ENCODE results near the gene DHRS11. TPM values are rescaled to one million over a fixed set of nuclear protein-coding genes. Genes with fewer than 3 reads are reported as not detected.
"Not testable (repeated sequence)": the region's sequence is repeated elsewhere in the genome, so short reads cannot be mapped to it uniquely, and the experiment has no call there.

Gene DHRS11
- total RNA-seq, 1 donor from 2014 or later: 4.8 TPM

DNA sequence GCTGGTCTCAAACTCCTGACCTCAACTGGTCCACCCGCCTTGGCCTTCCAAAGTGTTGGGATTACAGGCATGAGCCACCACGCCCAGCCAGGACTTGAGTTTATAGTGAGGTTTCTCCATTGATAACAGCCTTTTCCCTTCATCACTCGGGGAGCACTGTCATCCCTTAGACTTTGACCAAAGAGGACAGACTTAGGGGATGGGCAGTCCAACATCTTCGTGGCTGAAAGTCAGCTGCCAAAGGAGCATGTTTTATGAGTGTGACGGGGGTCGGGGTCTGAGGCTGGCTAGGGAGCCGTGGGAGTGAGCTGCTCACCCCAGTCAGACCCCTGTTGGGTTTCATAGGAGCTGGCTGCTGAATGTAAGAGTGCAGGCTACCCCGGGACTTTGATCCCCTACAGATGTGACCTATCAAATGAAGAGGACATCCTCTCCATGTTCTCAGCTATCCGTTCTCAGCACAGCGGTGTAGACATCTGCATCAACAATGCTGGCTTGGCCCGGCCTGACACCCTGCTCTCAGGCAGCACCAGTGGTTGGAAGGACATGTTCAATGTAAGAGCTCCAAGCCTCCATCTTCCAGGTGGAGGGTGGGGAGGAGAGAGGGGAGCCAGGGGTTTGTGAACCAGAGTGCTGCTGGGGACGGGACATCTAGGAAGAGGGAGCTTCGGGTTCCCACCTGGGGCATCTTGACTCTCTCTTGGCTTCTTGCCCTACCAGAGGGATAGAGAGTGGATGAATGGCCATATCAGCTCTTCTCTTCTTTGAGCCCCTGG lies 3.1 kb downstream of the DHRS11 start:
- no peak for DNase-seq

DNA sequence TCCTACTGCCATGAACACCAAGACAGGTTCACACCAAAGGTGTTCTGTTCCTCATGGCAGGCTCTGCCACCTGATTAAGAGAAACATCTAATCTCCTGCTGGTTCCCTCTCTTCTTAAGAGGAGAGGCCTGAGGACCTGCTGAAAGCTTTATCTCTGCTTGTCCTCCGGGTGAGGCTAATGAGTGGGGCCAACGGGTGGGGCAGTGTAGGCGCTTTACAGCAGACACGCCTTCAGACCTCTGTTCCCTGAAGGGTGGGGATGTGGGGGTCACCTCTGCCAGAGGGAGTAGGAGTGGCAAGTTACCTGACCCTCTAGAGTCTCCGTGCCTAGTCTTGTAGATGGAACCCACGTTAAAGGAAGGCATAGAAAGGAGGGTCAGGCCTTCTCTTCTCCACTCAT lies 5.5 kb downstream of the DHRS11 start:
- no peak for DNase-seq

DNA sequence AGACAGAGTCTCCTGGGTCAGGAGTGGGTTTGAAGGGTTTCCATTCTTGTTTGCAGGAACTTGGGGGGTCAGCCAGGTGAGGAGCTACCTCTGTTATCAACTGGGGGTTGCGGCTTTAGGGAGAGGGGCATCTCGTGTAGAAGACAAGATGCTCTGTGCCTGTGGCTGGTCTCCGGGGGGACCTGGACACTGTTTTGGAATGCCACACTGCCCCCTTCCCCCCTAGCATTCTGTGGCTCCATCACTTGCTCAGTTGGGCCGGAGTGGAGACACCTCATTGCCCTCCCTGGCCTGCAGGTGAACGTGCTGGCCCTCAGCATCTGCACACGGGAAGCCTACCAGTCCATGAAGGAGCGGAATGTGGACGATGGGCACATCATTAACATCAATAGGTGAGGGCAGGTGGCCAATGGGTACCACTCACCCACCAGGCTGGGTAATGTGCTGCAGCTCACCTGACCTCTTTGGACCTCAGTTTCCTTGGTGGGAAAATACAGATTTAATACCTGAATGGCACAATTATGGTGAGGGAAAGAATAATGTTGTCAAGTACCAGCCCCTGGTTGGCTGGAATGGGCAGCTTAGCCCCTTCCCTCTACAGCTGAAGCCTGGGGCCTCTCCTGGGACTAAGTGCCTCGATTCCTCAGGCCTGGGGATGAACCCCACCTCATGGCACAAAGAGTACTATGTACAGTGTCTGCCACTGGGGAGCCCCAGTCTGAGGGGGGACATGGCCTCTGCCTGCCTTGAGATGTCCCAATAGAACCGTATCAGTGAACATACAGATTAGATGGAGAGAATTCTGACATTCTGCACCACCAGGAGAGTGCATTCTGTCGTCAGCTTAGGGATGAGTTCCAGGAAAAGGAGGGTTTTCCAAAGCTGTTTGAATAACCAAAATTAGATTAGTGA lies 6.4 kb downstream of the DHRS11 start:
- no peak for DNase-seq

DNA sequence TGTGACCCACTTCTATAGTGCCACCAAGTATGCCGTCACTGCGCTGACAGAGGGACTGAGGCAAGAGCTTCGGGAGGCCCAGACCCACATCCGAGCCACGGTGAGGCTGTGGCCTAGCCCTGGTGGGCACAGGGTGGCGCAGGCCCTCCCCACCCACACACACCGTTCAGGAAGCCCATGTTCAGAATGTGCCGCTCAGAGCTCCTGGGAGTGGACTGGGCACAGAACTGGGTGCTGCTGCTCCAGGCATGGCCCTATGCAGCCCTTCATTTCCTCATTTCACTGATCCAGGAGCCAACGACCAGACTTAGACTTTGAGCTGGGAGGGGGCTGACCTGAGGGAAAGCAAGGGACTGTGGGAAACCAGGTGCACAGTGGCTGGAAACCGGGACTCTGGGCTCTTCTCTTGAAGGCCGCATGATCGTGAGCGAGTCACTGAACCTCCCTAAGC lies 7.3 kb downstream of the DHRS11 start:
- DNase-seq: no peak

DNA sequence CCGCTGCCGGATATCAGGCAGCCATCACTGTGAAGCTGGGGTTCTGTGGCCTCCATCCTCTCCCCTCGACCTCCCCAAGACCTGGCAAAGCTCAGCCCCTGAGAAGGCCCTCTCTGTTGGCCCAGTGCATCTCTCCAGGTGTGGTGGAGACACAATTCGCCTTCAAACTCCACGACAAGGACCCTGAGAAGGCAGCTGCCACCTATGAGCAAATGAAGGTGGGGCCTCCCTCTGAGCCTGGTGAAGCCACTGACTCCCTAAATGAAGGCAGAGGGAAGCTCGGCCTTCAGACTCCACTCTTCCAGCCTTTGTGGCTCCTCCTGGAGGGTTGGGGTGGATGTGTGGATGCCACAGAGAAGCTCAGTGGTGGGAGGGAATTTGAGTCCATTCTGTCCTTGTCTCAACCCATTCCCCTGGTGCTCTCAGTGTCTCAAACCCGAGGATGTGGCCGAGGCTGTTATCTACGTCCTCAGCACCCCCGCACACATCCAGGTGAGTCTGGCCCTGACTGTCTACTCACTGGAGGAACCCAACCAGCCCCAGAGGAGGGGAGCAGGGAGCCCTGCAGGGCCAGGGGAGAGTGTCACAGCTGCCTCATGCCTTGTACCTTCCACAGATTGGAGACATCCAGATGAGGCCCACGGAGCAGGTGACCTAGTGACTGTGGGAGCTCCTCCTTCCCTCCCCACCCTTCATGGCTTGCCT lies 8.0 kb downstream of the DHRS11 start:
- DNase-seq: no peak

DNA sequence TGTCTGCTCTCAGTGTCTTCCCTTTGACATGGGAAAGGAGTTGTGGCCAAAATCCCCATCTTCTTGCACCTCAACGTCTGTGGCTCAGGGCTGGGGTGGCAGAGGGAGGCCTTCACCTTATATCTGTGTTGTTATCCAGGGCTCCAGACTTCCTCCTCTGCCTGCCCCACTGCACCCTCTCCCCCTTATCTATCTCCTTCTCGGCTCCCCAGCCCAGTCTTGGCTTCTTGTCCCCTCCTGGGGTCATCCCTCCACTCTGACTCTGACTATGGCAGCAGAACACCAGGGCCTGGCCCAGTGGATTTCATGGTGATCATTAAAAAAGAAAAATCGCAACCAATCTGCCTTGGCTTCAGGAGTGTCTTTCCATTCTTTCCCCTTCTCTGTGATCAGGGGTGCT lies 8.8 kb downstream of the DHRS11 start:
- DNase-seq: no peak

DNA sequence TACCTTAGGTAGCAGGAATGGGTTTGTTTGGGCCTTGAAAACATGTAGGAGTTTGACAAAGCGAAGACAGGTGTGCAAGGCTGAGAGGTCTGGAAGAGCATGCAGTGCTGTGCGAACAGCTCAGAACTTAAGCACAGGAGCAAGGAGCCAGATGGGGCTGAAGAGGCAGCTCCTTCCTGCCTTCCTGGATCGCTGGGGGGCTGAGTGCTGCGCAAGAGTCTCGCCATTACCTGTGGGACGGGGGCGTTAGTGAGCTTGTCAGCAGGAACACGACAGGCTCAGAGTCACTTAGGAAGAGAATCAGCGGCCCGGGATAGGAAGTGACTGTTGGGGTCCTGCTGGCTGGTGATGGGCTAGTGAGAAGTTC lies 9.2 kb downstream of the DHRS11 start:
- no peak for DNase-seq

DNA sequence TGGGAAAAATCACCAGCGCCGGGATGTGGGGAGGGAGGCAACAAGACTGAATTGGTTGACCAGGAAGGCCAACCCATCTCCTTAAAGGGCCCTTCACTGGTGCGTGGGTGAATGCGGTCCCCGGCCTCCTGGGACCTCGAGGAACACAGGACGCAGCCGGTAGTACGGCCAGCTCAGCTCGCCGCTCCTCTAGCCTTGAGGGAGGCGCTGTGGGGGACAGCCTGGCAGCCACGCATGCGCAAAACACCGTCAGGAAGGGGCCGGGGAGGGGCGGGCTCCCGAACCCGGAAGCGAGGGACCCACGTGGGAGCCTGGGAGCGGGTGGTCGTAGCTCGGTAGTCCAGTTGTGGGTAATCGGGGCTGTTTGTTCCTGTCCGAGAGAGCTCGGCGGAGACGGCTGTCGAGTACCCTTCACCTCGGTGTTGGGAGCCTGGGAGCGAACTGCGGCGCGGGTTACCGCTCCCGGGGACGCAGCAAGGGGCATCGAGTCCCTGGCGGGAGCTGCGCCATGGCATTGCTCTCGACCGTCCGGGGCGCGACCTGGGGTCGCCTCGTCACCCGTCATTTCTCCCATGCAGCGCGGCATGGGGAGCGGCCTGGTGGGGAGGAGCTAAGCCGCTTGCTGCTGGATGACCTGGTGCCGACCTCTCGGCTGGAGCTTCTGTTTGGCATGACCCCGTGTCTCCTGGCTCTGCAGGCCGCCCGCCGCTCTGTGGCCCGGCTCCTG lies 9.8 kb downstream of the DHRS11 start, which contains the start of gene MRM1:
TSS of gene MRM1 (plus strand) at position 281 of the 727 bp plus-strand sequence. CDS start at position 509, 228 bp downstream.
- peak; percentile 91 for DNase-seq

DNA sequence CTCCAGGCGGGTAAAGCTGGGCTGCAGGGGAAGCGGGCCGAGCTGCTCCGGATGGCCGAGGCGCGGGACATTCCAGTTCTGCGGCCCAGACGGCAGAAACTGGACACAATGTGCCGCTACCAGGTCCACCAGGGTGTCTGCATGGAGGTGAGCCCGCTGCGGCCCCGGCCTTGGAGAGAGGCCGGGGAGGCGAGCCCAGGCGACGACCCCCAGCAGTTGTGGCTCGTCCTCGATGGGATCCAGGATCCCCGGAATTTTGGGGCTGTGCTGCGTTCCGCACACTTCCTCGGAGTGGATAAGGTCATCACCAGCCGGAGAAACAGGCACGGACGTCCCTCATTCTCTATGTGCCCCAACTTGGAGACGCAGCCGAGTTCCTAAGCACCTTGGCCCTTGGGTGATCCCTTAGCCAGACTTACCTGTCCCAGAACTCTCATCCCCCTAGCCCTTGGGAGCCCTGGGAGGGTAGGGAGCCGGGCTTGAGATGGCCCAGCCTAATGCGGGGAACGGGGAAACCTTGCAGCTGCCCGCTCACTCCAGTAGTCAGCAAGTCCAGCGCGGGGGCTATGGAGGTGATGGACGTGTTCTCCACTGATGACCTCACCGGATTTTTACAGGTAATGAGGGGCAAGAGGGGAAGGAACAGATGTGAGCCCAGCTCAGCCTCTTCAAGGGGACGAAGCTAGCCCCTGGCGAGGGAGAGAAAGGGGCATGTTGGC lies 10.5 kb downstream of the DHRS11 start:
- DNase-seq: no peak

DNA sequence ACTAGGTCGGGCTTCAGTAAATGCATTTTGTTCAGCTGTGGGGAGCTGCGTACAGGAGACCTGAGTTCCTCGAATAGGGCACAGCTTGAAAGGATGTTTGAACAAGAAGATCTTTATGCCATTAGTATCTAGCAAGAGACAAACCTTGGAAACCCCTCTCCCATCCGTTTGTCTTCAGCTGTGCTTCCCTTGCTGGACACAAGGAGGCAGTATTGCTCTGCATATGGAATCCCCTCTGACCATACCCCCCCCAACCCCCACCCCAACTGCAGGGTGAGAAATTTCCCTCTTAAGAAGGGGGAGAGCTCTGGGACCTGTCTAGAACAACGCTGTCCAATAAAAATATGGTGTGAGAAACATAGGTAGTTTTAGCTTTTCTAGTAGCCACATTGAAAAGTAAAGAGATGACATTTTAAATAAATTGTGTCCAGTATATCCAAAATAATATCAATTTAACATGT lies 11.3 kb downstream of the DHRS11 start:
- DNase-seq: no peak

DNA sequence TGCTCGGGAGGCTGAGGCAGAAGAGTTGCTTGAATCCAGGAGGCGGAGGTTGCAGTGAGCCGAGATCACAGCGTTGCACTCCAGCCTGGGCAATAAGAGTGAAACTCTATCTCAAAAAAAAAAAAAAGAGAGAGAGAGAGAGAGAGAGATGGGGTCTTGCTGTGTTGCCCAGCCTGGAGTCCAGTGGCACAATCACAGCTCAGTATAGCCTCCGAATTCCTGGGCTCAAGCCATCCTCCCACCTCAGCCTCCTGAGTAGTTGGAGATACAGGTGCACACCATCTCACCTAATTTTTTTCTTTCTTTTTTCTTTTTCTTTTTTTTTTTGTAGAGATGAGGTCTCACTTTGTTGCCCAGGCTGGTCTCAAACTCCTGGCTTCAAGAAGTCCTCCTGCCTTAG lies 13.3 kb downstream of the DHRS11 start:
- not testable (repeated sequence) for DNase-seq

DNA sequence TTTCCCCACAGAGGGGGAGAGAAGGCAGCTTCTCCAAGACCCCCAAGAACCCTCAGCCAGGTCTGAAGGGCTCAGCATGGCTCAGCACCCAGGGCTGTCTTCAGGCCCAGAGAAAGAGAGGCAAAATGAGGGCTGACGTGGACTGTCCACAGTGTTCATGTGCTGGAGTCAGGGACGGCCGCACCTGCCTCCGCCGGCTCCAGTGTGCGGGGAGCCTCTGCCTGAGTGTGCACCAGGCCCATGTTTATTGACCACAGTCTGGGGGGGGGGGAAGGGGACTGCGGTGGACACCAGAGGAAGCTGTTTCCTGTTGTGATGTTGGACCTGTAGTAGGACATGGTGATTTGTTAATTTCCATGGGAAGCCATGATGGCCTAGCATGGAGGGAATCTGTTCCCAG lies 16.6 kb downstream of the DHRS11 start:
- DNase-seq: no peak

DNA sequence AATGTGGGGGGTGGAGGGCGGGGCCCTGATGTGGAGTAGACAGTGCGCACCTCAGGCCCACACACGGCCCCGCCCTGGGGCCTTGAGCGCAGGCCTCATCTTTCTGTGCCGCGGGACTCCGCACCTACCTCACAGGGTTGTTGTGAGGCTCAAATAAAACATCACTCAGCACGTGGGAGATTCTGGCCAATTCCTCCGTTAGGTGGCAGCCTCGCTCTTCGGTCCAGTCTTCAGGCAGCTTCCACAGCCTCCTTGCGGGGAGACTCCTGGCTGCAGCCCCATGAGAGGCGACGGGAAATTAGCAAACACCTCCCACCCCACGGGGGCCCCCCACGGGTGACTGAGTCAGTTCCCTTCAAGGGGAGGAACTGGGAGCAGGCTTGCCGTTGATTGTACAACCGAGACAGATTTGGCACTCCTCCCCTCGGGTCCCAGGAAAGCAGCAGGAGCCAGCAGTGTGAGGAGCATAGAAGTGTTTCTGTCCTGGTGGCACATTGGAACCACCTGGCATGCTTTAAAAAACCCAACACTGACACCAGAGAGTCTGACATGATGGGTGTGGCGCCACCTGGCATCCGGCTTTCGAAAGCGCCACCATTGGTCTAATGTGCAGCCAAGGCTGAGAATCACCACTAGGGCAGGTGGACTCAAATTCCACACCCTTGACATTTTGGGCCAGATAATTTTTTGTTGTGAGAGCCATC lies 17.3 kb downstream of the DHRS11 start:
- peak; percentile 39 for DNase-seq

DNA sequence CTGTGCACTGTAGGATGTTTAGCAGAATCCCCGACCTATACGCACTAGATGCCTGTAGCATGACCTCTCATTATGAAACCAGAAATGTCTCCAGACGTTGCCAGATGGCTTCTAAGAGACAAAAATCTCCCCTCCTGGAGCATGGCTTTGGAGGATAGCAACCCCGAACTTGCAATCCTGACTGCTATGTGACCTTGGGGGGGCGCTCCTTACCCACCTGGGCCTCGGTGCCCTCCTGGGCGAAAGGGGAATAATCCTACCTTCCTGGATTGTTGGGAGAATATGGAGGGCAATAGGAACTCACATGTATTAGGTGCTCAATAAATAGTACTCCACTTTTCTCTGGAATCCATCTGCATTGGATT lies 17.8 kb downstream of the DHRS11 start:
- DNase-seq: no peak

DNA sequence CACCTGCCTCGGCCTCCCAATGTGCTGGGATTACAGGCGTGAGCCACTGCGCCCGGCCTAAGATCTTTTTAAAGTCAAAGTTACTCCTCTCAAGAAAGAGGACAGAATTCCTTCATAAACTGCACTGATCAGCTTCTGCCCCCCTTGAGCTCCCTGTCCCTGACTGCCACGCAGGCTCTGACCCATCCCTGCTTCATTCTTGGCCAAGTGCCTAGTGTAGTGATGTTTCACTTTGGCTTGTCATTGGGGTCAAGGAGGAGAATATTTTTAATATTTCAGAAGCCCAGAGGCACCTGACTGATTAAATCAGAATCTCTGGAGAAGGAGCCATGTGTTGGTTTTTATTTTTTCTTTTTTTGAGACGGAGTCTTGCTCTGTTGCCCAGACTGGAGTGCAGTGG lies 18.8 kb downstream of the DHRS11 start:
- DNase-seq: no peak

DNA sequence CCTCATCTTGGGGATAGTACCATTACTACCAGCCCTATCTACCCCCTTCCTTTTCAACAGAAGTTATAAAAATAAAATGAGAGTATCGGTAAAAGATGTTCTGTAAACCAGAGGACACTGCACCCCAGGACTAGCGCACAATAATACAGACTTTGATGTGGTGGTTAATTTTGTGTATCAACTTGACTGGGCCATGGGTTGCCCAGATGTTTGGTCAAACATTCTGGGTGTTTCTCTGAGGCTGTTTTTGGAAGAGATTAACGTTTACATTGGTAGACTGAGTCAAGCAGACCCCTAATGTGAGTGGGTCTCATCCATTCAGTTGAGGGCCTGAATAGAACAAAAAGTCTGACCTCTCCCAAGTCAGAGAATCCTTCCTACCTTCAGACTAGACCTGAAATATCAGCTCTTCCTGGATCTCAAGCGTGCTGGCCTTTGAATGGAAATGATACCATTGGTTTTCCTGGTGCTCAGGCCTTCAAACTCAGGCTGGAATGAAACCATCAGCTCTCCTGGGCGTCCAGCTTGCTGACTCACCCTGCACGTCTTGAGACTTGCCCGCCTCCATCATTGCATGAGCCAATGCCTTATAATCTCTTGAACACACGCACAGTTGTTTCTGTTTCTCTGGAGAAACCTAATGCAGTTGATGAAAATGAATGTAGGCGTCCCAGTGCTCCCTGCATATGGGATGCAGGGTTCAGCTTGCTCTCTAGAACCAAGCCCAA lies 19.8 kb downstream of the DHRS11 start:
- DNase-seq: no peak

DNA sequence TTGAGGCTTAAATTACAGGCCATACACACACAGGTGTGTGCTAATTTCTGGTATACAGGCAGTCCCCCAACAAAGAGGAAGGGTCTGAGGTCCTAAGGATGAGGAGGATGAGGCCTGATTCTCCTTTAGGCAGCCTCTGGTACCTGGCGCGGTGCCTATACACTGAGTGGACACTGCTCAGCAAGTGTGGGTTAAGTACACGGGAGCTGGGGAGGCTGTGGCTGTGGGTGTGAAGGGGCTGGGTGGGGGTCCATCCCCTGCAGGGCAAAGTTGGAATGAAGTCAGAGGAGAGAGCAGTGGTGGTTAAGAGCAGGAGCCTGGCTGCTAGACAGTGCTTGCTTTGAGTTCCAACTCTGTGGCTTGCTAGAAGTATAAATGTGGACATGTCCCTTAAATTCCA lies 20.6 kb downstream of the DHRS11 start:
- DNase-seq: no peak

DNA sequence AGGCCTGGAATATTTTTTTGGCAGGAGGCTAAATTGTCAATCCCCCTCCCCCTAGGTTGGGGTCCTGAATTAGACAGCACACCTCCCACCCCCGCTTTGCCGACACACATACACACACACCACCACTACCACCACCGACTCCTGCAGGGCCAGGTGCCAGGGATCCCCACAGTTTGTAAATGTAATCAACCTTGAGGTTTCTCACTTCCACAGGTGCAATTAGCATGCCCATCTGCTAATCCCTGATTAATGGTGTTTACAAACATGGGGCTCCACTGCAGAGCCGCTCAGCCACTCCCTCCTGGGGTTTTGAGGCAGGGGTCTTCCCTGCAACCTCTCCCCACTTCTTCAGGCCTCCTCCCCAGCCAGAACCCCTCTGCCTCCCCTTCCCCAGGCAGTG lies 21.5 kb downstream of the DHRS11 start:
- no peak for DNase-seq

DNA sequence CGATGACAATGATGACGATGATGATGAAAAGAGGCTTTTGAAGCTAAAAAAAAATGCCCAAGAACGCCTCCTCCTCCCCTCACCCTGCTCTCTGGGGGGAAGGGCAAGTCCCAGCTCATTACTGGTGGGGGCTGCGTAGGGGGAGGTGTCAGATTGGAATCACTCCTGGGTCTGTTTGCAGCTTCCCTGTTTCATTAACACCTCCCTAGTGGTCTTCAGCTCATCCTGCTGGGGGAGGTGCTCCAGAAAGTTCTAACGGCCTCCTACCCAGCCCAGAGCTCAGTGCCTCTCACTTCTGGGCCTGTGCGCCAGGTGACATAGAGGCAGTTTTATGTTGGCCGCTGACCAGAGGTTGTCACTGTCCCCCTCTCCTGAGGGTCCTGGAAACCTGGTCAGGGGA lies 22.4 kb downstream of the DHRS11 start:
- no peak for DNase-seq

DNA sequence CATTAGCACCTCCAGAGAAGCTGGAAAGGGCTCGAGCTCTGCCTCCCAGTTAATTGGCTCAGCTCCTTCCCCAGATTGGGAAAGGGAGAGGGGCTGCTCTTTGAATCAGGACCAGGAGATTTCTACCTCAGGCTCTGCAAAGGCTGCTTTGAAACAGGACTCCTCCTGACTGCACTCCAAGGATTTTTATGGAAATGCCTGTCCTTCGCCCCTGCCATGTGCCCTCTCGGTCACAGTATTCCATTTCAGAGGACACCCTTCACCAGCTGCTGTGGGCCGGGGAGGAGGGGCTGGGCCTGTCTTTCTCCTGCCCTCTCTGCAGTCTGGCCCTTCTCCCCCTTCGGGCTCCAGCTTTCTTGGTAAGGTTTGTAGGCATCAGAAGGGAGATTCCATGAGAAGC lies 23.3 kb downstream of the DHRS11 start:
- DNase-seq: no peak
